ENCODE measurements around the gene PDE4A. TPM values are rescaled to one million over a fixed set of nuclear protein-coding genes. Genes with fewer than 3 reads are reported as not detected.

Gene PDE4A
- total RNA-seq, 1 experiment from 2014 or later, result 3.1 TPM

DNA sequence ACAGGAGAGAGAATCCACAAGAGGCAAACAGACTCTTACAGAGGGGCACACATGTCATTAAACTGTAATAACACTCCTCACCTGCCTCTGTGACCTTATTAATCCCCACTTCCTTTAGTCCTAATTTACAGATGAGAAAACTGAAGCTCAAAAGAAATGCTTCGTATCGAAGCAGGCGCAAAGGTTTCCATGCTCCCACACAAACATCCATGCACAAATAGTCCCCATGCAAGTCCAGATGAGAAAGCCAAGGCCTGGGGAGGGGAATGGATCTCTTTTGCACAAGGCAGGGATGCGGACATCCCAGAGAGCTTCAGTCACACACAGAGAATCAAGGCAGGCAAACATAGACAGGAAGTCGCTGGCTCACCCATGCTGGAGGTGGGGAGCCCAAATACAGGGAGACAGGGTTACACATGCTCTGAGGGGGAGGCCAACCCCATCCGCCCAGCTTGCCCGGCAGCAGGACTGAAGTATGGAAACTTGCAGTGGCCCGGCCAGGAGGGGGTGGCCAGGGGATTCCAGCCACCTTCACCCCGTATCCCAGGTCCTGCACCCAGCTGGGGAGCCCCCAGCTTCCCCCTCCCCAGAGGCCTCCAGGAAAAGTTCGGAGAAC, 96.4 kb downstream of the PDE4A start:
- no peaks in the 10 kb centered on the region for H3K27me3 ChIP-seq (ENCODE audit: low read length)
- H3K9me2 ChIP-seq (replicated peaks; ENCODE audit: low read length), result no peaks in the 10 kb centered on the region

DNA sequence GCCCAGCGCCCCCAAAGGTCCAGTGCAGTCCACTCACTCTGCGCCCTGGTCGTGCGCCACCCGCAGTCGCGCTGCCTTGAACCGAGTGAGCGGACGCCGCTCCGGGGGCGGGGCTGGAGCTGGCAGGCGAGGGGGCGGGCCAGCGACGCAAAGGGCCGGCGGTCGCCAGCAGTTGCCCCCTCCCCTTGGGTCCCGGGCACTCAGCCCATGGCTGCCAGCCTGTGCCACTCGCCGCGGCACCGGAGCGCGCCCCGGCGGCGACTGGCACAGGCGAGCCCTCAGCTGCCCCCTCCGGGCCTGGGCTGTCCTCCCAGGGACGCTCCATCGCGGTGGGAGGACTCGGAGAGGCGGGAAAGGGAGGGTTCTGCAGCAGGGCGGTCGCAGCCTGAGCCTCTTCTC, 97.0 kb downstream of the PDE4A start, which contains the start of gene S1PR5:
Gene S1PR5 (minus strand): TSS at position 87 of the 399 bp plus-strand sequence. CDS start 2,436 bp downstream, outside the sequence.
- H3K4me2 ChIP-seq (ENCODE audit: low read length), result peak within 1 kb of the TSS; percentile 90
- no peaks in the 10 kb centered on the region for H3K27me3 ChIP-seq (ENCODE audit: low read length)
- no peaks in the 10 kb centered on the region for H3K79me2 ChIP-seq (ENCODE audit: low read length)
- no peaks in the 10 kb centered on the region for H4K20me1 ChIP-seq (ENCODE audit: low read length)
- DNase-seq (no peak), ATAC-seq (peak; percentile 56)
- no peaks in the 10 kb centered on the region for H3K9me3 ChIP-seq (ENCODE audit: low read length)
- peak within 1 kb of the TSS; percentile 68 for H3K4me3 ChIP-seq (ENCODE audit: low read length)
- BruUV-seq (replicated peaks), result no TSS peak
- ChIA-PET POLR2A (ENCODE audit: unreplicated experiment) (no interaction called here), CTCF (no interaction called here)
- H3K4me1 ChIP-seq (ENCODE audit: insufficient read depth, low read length), result peaks cover 13% of the 10 kb centered on the region; the same call in 1 of the 2 replicates
- no peaks in the 10 kb centered on the region for H3K9me2 ChIP-seq (replicated peaks; ENCODE audit: low read length)
- TF ChIP-seq, protein P1, sequence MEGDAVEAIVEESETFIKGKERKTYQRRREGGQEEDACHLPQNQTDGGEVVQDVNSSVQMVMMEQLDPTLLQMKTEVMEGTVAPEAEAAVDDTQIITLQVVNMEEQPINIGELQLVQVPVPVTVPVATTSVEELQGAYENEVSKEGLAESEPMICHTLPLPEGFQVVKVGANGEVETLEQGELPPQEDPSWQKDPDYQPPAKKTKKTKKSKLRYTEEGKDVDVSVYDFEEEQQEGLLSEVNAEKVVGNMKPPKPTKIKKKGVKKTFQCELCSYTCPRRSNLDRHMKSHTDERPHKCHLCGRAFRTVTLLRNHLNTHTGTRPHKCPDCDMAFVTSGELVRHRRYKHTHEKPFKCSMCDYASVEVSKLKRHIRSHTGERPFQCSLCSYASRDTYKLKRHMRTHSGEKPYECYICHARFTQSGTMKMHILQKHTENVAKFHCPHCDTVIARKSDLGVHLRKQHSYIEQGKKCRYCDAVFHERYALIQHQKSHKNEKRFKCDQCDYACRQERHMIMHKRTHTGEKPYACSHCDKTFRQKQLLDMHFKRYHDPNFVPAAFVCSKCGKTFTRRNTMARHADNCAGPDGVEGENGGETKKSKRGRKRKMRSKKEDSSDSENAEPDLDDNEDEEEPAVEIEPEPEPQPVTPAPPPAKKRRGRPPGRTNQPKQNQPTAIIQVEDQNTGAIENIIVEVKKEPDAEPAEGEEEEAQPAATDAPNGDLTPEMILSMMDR (conservative IDR thresholded peaks at IDR 0.05; ENCODE audit: low read depth, low read length), result 0 out of 2 replicates have a peak, but pooled peaks have one; percentile 15
- TF ChIP-seq EZH2 (IDR thresholded peaks at IDR 0.05; ENCODE audit: low read length, unreplicated experiment), result no peak
- no peak within 1 kb of the TSS for H3K9ac ChIP-seq (ENCODE audit: low read length)
- no peak within 1 kb of the TSS for H3K27ac ChIP-seq (ENCODE audit: low read length)
- peak within 1 kb of the TSS; percentile 85 for H2AFZ ChIP-seq (ENCODE audit: low read length)
- no peaks in the 10 kb centered on the region for H3K36me3 ChIP-seq (ENCODE audit: low read depth, low read length)
- no peaks in the 10 kb centered on the region for H3F3A ChIP-seq (ENCODE audit: low read length, unreplicated experiment)
- intact Hi-C loops (cut with micrococcal nuclease), result no loop called here

More for the DNA sequence above, 96.4 kb downstream of the PDE4A start:
- TF ChIP-seq EZH2 (IDR thresholded peaks at IDR 0.05; ENCODE audit: low read length, unreplicated experiment) (no peak), EZH2phosphoT487 (IDR thresholded peaks at IDR 0.05; ENCODE audit: borderline replicate concordance, low read length) (no peak)
- TF ChIP-seq, protein P1 (conservative IDR thresholded peaks at IDR 0.05; ENCODE audit: low read depth, low read length), result no peak
- ChIA-PET CTCF (interaction anchor here (0.6 kb wide), 1 partner anchor 640 kb away, joined by 4 read pairs; no protein-coding TSS in a partner anchor), POLR2A (ENCODE audit: unreplicated experiment) (no interaction called here)
- peaks cover 13% of the 10 kb centered on the region; the same call in 1 of the 2 replicates for H3K4me1 ChIP-seq (ENCODE audit: insufficient read depth, low read length)
- ATAC-seq (peak; percentile 21), DNase-seq (no peak)
- peak overlapping the region; percentile 90 for H3K4me2 ChIP-seq (ENCODE audit: low read length)
- peak overlapping the region; percentile 85 for H2AFZ ChIP-seq (ENCODE audit: low read length)
- H3K9ac ChIP-seq (ENCODE audit: low read length), result no peak overlapping the region
- H4K20me1 ChIP-seq (ENCODE audit: low read length), result no peaks in the 10 kb centered on the region
- no peaks in the 10 kb centered on the region for H3K9me3 ChIP-seq (ENCODE audit: low read length)
- H3F3A ChIP-seq (ENCODE audit: low read length, unreplicated experiment), result no peaks in the 10 kb centered on the region
- no peaks in the 10 kb centered on the region for H3K36me3 ChIP-seq (ENCODE audit: low read depth, low read length)
- peak overlapping the region; percentile 68 for H3K4me3 ChIP-seq (ENCODE audit: low read length)
- no peak overlapping the region for H3K27ac ChIP-seq (ENCODE audit: low read length)
- no TSS peak for BruUV-seq (replicated peaks)
- intact Hi-C loops (cut with micrococcal nuclease), result no loop called here
- no peaks in the 10 kb centered on the region for H3K79me2 ChIP-seq (ENCODE audit: low read length)
